GM21423 (cell line): ENCODE results near the gene PI3.
"Not testable (repeated sequence)": the region's sequence is repeated elsewhere in the genome, so short reads cannot be mapped to it uniquely, and the experiment has no call there.

Experiments
- ATAC-seq: cut with Tn5 transposase; IDR thresholded peaks from one replicate; pipeline ENCODE4 v1.9.1; 2021; ENCODE audit warnings: mild to moderate bottlenecking, moderate library complexity; ENCODE audit not compliant: unreplicated experiment

The PI3 gene, protein sequence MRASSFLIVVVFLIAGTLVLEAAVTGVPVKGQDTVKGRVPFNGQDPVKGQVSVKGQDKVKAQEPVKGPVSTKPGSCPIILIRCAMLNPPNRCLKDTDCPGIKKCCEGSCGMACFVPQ

DNA sequence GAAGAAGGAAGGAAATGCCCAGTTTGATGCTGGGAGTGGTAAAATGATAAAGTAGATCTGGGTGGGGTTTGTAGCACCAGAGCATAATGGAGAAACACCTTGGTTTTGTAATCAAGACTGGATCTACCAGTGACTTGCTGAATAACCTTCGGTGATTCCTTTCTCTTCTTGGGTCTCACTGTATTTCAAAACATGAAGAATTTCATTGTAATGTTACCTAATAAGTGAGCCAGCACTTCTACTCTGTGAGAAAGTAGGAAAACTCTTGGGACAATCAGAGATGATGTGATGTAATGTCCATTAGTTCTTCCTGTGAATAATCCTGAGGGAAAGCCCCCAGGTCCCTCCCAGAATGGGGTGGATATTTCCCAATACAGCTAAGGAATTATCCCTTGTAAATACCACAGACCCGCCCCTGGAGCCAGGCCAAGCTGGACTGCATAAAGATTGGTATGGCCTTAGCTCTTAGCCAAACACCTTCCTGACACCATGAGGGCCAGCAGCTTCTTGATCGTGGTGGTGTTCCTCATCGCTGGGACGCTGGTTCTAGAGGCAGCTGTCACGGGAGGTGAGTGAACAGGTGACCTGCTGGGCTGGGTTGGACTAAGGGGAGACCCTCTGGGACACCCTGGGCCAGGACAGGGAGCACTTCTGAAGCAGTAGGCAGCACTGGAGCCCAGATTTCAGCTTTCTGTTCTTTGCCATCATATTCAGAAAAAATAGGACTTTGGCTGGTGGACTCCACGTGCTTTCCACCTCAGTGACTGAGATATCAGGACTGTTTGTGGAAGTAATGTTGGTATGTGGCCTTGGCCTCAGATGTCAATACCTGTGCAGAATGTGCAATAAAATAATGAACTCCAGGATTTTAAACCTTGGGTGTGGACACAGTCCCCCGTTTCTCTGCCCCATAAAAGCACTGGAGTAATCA lies at the start of gene PI3:
Gene PI3 (plus strand): TSS at position 469 of the 931 bp plus-strand sequence. CDS start 21 bp downstream, at position 490.
- ATAC-seq, result no peak

DNA sequence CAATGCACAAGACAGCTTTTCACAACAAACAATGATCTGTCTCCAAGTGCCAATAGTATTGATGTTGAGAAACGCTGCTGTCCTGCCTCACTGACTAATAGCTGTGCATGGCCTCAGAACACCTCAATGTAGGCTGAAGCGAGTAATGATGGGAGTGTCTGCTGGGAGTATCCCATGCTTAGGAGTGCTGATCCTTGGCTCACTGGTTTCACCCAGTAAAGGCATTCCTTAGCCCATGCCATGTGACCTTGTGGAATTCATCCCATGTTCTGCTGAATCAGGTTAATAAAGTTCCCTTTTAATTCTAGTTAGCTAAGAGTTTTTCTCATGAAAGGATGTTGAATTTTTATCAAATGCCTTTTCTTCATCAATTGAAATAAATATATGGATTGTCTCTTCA lies 46.6 kb upstream of the PI3 start:
- ATAC-seq, result no peak

DNA sequence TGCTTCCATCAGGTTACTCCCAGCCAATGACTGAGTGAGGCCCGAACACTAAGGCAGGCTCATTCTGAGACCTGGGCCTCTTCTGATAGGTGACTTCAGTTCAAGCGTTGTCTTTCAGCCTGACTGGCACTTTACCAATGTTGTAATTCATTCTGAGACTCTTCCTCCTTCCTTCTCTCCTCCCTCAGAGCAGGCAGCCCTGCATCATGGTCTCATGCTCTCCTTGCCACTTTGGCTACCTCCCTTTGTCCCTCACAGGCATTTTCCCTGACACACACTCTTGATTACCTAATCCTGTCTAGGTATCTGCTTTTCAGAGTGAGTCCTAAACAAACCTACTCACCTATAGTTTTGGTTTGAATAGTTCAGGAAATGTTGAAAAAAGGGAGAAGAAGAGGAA lies 37.8 kb upstream of the PI3 start:
- no peak for ATAC-seq

DNA sequence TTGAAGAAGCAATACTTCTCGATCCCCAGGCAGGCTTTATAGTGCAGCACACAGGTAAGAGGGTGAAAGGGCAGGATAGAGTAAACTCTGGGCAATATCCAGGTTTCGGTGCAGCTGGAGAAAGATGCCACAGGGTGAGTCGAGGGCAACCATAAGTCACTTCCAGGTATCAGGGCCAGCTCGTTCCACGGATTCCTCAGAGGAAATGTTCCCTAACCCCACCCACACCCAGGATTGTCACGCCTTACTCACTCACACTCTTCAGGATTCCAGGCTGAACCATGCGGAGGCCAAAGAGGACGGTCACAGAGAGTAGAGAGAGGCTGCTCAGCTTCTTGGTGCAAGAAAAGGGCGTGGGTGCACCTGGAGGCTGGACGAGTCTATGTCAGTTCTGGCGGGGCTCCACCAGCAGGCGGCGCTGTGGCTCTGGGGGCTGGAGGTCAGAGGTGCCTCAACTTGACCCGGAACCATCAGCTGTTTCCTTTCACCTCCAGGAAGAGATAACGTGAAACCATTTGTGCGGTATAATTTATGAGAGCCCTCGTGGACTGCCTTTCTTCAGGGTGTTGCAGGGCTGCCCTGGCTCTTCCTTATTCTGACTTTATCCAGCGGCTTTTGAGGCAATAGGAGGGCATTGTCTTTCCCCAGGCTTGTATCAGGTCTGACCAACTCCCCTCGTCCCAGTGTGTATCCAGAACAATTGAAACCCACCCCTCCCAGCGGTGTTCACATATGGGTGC lies 36.0 kb upstream of the PI3 start:
- no peak for ATAC-seq

DNA sequence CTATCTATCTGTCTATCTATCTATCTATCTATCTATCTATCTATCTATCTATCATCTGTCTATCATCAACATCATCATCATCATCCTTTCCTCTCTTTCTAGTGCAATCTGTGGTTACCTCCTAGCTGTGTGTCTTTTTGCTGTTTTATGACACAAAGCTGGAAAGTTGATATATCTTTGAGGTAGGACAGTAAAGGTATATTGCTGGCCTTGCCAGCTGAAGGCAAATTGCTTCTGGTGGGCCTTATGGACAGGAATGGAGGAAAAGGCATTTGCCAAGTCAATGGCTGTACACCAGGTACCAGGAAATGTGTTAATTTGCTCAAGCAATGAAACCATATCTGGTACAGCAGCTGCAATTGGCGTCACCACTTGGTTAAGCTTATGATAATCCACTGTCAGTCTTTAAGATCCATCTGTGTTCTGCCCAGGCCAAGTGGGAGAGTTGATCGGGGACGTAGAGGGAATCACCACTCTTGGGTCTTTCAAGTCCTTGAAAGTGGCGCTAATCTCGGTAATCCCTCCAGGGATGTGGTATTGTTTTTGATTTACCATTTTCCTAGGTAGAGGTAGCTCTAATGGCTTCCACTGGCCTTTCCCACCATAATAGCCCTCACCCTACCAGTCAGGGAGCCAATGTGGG lies 34.8 kb upstream of the PI3 start:
- ATAC-seq, result not testable (repeated sequence)

DNA sequence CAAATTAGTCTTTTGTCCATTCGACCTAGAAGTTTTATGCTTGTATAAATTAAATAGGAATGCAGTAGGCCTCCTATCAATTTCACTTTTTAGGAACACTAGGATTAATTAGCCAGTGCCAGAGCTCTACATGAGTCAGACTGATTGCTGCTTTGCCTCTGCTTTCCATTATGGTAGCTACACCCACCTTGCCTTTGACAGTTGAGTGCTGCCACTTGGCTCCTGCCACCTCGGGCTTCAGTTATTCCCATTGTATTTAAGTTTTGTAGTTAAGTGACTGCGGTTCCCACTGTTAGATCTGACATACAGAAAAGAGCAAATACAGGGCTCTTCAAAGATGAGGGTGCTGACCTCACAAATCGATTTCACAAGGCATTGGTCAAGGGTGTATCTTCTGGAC lies 33.9 kb upstream of the PI3 start:
- no peak for ATAC-seq

DNA sequence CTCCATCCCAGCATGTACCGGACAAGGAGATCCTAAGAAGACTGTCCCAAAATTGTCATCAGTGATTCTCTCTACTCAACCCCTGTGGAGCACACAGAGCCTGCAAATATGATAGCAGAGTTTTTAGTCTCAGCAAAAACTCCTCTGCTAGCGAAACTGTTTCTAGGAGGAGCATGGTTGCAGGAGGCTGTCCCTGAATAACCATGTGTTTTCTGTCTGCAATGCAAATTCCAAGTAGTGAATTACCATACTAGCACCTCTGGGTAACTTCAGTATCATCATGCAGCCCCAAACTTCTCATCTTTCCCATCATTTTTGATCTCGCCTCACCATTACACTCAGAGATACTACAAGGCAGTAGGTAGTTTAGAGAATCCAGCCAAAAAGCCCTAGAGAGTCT lies 25.6 kb upstream of the PI3 start:
- no peak for ATAC-seq

DNA sequence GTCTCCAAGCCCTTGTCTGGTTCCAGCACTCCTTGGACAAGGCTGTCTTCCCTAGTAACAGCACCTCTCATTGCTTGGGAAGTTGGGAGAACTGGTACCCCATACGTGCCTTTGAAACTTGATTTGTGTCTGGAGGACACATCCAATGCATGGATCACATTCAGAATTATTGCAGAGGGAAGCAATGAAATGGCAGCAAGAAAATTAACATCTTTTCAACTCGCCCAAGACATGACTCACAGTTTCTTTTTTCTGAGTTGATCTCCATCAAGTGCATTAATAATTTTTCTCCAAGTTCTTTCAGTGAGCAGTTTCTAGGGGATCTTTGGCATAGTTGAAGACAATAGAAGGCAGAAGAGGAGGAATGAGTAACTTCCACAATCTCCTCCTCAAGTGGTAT lies 22.3 kb upstream of the PI3 start:
- no peak for ATAC-seq

DNA sequence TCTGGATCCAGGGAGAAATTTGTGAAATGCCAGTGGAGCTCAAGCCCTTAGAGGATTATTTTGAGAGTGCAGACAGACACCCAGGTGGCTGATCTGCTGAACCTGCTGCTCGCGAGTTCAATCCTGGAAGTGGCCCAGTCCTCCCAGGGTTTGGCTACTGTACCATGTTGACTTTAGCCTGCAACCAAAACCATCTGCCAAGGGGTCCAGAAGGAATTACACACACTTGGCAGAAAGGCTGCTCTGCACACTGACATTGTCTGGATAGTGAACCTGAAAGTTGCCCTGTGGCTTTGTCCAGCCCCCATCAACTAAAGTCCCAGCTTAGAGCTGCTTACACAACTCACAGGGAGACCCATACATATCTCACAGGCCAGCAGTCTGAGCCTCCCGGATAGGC lies 21.6 kb upstream of the PI3 start:
- ATAC-seq, result no peak

DNA sequence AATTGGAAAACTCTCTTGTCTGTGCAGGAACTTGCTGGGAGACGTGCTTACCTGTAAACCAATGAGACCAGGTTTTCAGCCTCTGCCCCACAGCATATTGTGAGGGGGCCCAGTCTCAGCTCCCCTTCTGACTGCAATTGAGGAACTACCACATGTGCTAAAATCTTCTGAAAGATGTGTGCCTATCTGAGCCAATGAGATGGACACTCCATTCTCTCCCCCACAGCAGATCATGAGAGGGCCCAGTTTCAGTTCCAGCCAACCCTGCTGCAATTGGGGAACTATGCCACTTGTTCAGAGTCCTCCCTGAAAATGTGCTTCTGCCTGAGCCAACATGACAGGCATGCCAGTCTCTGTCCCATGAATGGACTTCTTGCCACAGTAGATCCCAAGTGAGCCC lies 20.9 kb upstream of the PI3 start:
- no peak for ATAC-seq

DNA sequence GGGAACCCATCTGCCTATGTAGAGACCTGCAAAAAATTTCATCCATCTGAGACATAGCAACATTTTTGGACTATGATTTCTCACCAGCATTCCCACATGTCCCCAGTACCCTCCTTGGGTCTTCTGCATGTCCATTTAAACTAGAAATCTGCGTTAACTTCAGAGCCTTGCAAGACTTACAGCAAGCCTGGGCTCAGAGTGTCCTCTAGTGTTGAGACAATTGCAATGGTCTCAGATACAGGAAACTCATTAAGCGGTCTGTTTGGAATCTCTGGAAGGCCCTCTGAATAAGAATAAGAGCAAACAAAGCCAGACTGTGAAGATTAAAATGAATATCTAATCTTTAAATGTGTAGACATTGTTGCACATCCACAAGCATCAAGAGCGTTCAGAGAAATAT lies 20.5 kb upstream of the PI3 start:
- no peak for ATAC-seq

DNA sequence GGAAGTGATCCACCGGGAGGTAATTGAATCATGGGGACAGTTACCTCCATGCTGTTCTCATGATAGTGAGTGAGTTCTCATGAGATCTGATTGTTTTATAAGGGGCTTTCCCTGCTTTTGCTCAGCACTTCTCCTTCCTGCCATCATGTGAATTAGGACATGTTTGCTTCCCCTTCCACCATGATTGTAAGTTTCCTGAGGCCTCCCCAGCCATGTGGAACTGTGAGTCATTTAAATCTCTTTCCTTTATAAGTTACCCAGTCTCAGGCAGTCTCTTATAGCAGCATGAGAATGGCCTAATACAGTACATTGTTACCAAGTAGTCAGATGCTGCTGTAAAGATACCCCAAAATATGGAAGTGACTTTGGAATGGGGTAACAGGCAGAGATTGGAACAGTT lies 19.9 kb upstream of the PI3 start:
- not testable (repeated sequence) for ATAC-seq

DNA sequence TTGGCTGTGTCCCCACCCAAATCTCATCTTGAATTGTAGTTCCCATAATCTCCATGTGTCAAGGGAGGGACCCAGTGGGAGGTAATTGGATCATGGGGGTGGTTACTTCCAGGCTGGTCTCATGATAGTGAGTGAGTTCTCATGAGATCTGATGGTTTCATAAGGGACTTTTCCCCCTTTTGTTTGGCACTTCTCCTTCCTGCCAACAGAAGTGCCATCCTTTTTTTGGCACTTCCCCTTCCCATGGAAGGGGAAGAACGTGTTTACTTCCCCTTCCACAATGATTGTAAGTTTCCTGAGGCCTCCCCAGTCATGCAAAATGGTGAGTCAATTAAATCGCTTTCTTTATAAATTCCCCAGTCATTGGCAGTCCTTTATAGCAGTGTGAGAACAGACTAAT lies 18.0 kb upstream of the PI3 start:
- no peak for ATAC-seq

DNA sequence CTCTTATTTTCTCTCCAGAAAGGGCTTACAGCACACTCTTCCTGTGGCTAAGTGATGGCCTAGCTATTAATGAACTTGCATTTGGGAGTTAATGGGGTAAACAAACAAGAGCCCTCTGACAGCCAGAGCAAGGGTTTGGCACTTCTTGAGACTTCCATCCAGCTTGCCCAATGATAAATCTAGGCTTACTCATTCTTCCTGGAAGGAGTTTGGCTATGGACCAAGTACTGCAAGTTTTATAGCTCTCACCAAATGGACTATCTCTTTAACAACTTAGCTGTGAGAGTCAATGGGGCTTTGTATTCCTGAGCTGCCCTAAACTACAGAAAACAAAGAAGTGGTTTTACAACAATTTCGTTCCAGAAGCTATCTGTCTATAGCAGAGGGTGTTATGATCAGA lies 16.7 kb upstream of the PI3 start:
- no peak for ATAC-seq

DNA sequence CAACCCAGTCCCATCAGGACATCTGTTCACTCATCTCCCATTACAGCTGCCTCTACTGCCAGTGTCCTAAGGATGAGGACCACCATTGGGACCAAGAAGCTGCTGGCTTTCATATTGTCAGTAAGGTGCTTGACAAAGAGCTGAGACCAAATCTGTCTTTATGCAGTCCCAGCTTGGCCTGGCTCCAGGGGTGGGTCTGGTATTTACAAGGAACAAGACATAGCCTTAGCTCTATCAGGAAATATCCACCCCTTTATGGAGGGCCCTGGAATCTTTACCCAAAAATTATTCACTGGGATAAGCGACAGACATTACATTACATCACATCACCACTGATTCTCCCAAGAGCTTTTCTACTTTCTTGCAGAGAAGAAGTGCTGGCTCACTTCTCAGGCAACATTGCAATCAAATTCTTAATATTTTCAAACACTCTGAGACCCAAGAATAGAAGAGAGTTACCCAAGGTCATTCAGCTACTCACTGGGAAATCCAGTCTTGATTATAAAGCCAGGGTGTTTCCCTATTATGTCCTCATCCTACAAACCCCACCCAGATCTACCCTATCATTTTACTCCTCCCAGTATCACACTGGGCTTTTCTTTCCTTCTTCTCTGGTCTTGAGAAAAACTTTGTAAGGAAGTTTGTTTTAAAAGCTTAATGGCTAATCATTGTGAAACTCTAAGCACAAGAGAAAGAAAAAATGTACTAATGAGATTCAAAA lies 11.5 kb upstream of the PI3 start:
- ATAC-seq, result no peak

DNA sequence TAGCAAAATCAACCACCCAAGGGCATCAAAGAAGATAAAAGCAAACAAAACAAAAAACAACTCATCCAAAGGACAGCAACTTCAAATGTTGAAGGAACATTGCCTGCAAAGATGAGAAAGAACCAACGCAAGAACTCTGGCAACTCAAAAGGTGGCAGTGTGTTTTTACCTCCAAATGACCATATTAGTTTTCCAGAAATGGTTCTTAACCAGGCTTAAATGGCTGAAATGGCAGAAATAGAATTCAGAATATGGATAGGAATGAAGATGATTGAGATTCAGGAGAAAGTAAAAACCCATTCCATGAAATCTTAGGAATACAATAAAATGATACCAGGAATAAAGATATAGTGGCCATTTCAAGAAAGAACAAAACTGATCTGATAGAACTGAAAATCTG lies 9.8 kb upstream of the PI3 start:
- no peak for ATAC-seq

DNA sequence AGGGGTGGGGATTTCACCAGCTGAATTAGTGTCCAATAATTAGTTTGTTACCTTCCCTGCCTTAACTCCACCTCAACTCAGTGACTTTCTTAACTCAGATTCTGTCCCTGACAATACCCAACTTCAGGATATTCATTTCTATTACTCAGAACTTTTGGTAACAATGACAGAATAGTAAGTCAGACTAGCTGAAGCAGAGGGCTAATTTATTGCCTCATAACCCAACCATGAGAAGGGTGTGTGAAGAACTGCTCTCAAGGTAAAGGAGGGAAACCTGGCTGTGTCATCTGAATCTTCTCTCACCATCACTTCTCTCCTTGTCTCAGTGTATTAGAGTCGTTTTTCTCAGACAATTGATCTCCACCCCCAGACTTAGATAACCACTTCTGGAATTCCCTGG lies 1.2 kb upstream of the PI3 start:
- no peak for ATAC-seq

DNA sequence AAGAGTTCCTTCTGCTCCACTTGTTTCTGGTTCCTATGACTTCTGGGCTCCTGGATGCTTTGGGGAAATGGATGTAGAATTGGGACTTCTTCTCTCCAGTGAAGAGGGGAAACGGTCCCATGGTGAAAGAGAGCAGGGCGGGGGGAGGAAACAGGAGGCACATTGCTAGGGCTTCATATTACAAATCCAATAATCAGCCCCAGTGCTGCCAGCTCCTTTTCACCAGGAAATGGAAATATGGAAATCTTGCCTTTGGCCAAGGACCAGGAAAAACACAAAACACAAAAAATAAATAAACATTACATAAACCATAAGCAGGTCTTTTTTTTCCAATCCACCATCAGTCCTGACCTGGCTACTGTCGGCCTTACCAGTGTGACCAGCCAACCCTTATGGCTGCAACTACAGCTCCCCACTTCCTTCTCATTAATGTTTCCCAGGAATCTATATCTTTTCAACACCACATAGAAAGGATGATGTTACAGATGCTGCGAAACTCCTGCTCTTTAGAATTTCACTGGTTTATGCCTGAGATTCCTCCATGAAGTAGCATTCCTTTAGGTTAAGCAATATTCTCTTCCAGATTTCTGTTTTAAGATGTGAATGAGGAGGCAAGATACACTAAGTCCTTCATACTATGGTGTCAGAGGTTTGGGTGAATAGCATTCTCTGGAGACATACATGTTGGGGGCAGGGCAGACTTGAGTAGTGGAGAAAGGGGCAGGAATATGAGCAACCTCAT lies 2.0 kb downstream of the PI3 start:
- ATAC-seq, result no peak

DNA sequence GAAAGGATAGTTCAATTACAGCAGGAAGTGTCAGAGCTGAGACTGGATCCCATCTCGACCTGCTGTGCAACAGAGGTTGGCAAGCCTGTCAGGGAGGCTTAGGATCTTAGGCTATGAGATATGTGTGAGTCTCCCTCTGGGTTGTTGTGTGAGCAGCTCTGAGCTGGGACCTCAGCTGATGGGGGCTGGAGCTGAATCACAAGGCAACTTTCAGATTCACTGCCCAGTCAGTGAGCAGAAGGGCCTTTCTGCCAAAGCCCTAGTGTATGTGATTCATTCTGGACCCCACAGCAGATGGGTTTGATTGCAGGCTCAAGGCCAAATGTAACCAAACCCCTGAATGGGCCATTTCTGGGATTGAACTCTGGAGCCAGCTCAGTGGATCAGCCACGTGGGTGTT lies 4.5 kb downstream of the PI3 start:
- no peak for ATAC-seq

DNA sequence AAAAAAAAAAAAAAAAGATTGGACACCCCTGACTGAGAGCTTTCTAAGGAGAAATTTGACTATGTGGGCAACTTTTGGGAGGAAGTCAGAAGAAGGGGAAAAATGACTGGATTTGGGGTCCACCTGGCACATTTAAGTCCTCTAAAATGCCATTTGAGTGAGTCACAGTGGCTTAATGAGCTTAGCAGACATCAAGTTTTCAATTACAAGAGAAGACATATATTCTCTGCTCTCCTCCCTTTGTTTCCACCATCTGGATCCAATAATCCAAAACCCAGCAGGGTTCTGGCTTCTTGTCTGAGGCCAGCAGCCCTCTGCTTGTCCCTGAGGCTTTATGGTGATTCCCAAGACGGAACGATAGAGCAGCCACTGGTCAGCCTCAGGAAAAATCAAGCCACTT lies 6.9 kb downstream of the PI3 start:
- ATAC-seq, result no peak
